ENCODE measurements around the gene MESP1. TPM values are rescaled to one million over a fixed set of nuclear protein-coding genes. Genes with fewer than 3 reads are reported as not detected.

The MESP1 gene
- polyA plus RNA-seq, 1 donor from 2014 or later: 1.8 TPM

GRCh38 chr15:89755701-89756100 lies 4.7 kb upstream of the MESP1 start:
- no peaks in the 10 kb centered on the region for H3K9me3 Mint-ChIP-seq
- no peak overlapping the region for H3K27ac Mint-ChIP-seq
- peaks cover 1% of the 10 kb centered on the region for H3K36me3 Mint-ChIP-seq
- H3K4me1 Mint-ChIP-seq: no peaks in the 10 kb centered on the region
- H3K4me3 Mint-ChIP-seq: peak overlapping the region in 1 of 4 donors; percentile 1
- peaks cover 3% of the 10 kb centered on the region for H3K27me3 Mint-ChIP-seq

- no peak overlapping the region for H3K27ac Mint-ChIP-seq
- no peaks in the 10 kb centered on the region for H3K9me3 Mint-ChIP-seq
- peaks cover 0 to 3% (median under 1%) of the 10 kb centered on the region in 3 donors for H3K4me1 Mint-ChIP-seq
- H3K27me3 Mint-ChIP-seq: peaks cover 4% of the 10 kb centered on the region
- peaks cover 1% of the 10 kb centered on the region for H3K36me3 Mint-ChIP-seq
- H3K4me3 Mint-ChIP-seq: peak overlapping the region in 2 of 4 donors; percentile 1
Observed at GRCh38 chr15:89754361-89755154, 3.5 kb upstream of the MESP1 start.

- Mint-ChIP-seq H3K4me1 (peaks cover 0 to 8% (median 3%) of the 10 kb centered on the region in 3 donors), H3K27ac (no peak overlapping the region), H3K27me3 (peaks cover 4% of the 10 kb centered on the region), H3K9me3 (no peaks in the 10 kb centered on the region), H3K36me3 (peaks cover 1% of the 10 kb centered on the region), H3K4me3 (peak overlapping the region in 1 of 4 donors; percentile 12)
Observed at GRCh38 chr15:89753855-89754254, 2.8 kb upstream of the MESP1 start.

- peaks cover 2 to 15% (median 3%) of the 10 kb centered on the region in 3 donors for H3K4me1 Mint-ChIP-seq
- peaks cover 1% of the 10 kb centered on the region for H3K36me3 Mint-ChIP-seq
- H3K4me3 Mint-ChIP-seq: peak overlapping the region; percentile 46 to 72 (median 60)
- H3K27ac Mint-ChIP-seq: no peak overlapping the region
- no peaks in the 10 kb centered on the region for H3K9me3 Mint-ChIP-seq
- H3K27me3 Mint-ChIP-seq: peaks cover 4% of the 10 kb centered on the region
Observed at GRCh38 chr15:89751748-89752147, 699 bp upstream of the MESP1 start.

- Mint-ChIP-seq H3K27ac (peak overlapping the region in 2 of 3 donors; percentile 63 to 65), H3K27me3 (peaks cover 3% of the 10 kb centered on the region), H3K9me3 (no peaks in the 10 kb centered on the region), H3K36me3 (no peaks in the 10 kb centered on the region), H3K4me1 (peaks cover 2 to 15% (median 3%) of the 10 kb centered on the region in 3 donors), H3K4me3 (peak overlapping the region; percentile 78 to 92 (median 88))
Observed at GRCh38 chr15:89749951-89750559, 994 bp downstream of the MESP1 start.

- Mint-ChIP-seq H3K4me3 (peak overlapping the region; percentile 78 to 92 (median 88)), H3K9me3 (no peaks in the 10 kb centered on the region), H3K4me1 (peaks cover 2 to 15% (median 3%) of the 10 kb centered on the region in 3 donors), H3K36me3 (no peaks in the 10 kb centered on the region), H3K27me3 (peaks cover 3% of the 10 kb centered on the region), H3K27ac (peak overlapping the region in 1 of 3 donors; percentile 65)
Observed at GRCh38 chr15:89749526-89749925, 1.5 kb downstream of the MESP1 start.

- peaks cover 2 to 15% (median 3%) of the 10 kb centered on the region in 3 donors for H3K4me1 Mint-ChIP-seq
- no peaks in the 10 kb centered on the region for H3K9me3 Mint-ChIP-seq
- H3K4me3 Mint-ChIP-seq: peak overlapping the region in 3 of 4 donors; percentile 84 to 92 (median 91)
- H3K27ac Mint-ChIP-seq: peak overlapping the region in 1 of 3 donors; percentile 65
- no peaks in the 10 kb centered on the region for H3K36me3 Mint-ChIP-seq
- H3K27me3 Mint-ChIP-seq: peaks cover 3% of the 10 kb centered on the region
Observed at GRCh38 chr15:89749054-89749453, 2.0 kb downstream of the MESP1 start.

- Mint-ChIP-seq H3K4me1 (peaks cover 2 to 15% (median 3%) of the 10 kb centered on the region in 3 donors), H3K4me3 (peak overlapping the region in 1 of 4 donors; percentile 91), H3K36me3 (no peaks in the 10 kb centered on the region), H3K9me3 (no peaks in the 10 kb centered on the region), H3K27ac (no peak overlapping the region), H3K27me3 (peaks cover 3% of the 10 kb centered on the region)
Observed at GRCh38 chr15:89747708-89748682, 3.1 kb downstream of the MESP1 start.

GRCh38 chr15:89746386-89746780 lies 4.7 kb downstream of the MESP1 start:
- H3K36me3 Mint-ChIP-seq: no peaks in the 10 kb centered on the region
- peaks cover 3% of the 10 kb centered on the region for H3K27me3 Mint-ChIP-seq
- peaks cover 2 to 15% (median 3%) of the 10 kb centered on the region in 3 donors for H3K4me1 Mint-ChIP-seq
- no peak overlapping the region for H3K27ac Mint-ChIP-seq
- no peaks in the 10 kb centered on the region for H3K9me3 Mint-ChIP-seq
- no peak overlapping the region for H3K4me3 Mint-ChIP-seq

- Mint-ChIP-seq H3K36me3 (no peaks in the 10 kb centered on the region), H3K4me3 (no peak overlapping the region), H3K4me1 (peaks cover 2 to 15% (median 3%) of the 10 kb centered on the region in 3 donors), H3K9me3 (no peaks in the 10 kb centered on the region), H3K27me3 (peaks cover 3% of the 10 kb centered on the region), H3K27ac (no peak overlapping the region)
Observed at GRCh38 chr15:89745768-89746167, 5.3 kb downstream of the MESP1 start.

GRCh38 chr15:89745131-89745530 lies 5.9 kb downstream of the MESP1 start:
- Mint-ChIP-seq H3K36me3 (no peaks in the 10 kb centered on the region), H3K27ac (no peak overlapping the region), H3K27me3 (peaks cover 3% of the 10 kb centered on the region), H3K4me1 (peaks cover 3 to 15% (median 3%) of the 10 kb centered on the region in 3 donors), H3K9me3 (no peaks in the 10 kb centered on the region), H3K4me3 (no peak overlapping the region)

GRCh38 chr15:89743594-89743993 lies 7.5 kb downstream of the MESP1 start:
- Mint-ChIP-seq H3K36me3 (no peaks in the 10 kb centered on the region), H3K9me3 (no peaks in the 10 kb centered on the region), H3K4me1 (peaks cover 0 to 4% (median 4%) of the 10 kb centered on the region in 3 donors), H3K27me3 (no peaks in the 10 kb centered on the region), H3K27ac (no peak overlapping the region), H3K4me3 (no peak overlapping the region)

GRCh38 chr15:89743011-89743410 lies 8.0 kb downstream of the MESP1 start:
- H3K4me3 Mint-ChIP-seq: no peak overlapping the region
- H3K27me3 Mint-ChIP-seq: no peaks in the 10 kb centered on the region
- peaks cover 0 to 2% (median 0%) of the 10 kb centered on the region in 3 donors for H3K4me1 Mint-ChIP-seq
- no peaks in the 10 kb centered on the region for H3K9me3 Mint-ChIP-seq
- no peak overlapping the region for H3K27ac Mint-ChIP-seq
- no peaks in the 10 kb centered on the region for H3K36me3 Mint-ChIP-seq

- H3K36me3 Mint-ChIP-seq: no peaks in the 10 kb centered on the region
- peaks cover 0 to 2% (median 0%) of the 10 kb centered on the region in 3 donors for H3K4me1 Mint-ChIP-seq
- H3K4me3 Mint-ChIP-seq: no peak overlapping the region
- peaks cover 4% of the 10 kb centered on the region for H3K27me3 Mint-ChIP-seq
- H3K27ac Mint-ChIP-seq: no peak overlapping the region
- no peaks in the 10 kb centered on the region for H3K9me3 Mint-ChIP-seq
Observed at GRCh38 chr15:89740137-89740536, 10.9 kb downstream of the MESP1 start.

All from IgD-negative memory B cell (primary cell).